GM18868 (cell line): ENCODE data around the gene RAPGEF5.

Source experiments
- ATAC-seq: cut with Tn5 transposase; IDR thresholded peaks from one replicate; pipeline ENCODE4 v1.9.1; 2021; ENCODE audit warnings: mild to moderate bottlenecking, moderate library complexity; ENCODE audit not compliant: unreplicated experiment

The RAPGEF5 gene

DNA sequence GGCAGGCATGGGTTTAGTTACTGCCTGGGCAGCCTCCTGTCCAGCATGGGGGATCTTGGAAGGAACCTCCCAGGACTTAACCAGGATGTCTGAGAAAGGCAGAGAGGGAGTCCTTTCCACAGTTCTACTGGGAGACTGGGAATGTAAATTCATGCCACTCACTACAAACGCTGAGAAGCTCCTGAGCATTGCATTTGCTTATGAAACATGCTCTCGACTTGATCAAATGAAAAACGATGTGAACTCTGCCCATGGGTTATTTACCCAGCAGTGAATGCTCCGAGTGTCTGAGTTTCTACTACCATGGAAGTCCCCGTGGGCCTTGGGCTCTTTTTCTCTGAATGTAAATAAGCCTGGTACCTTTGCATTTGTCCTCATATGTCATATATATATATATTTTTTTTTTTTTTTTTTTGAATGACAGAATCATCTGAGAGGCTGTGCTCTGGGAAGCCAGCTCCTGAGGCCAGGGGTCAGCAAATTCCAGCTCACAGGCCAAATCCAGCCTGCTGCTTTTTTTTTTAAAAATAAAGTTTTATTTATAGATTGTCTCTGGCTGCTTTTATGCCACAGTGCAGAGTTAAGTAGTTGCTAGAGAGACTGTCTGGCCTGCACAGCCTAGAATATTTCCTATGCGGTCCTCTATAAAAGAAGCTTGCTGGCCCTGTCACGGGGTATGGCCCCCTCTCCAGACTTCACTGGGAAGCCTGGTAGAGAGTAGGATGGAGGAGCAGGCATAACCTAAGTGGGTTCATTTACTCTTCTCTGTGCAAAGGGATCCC is 21.4 kb upstream of the RAPGEF5 start:
- peak; percentile 59 for ATAC-seq

DNA sequence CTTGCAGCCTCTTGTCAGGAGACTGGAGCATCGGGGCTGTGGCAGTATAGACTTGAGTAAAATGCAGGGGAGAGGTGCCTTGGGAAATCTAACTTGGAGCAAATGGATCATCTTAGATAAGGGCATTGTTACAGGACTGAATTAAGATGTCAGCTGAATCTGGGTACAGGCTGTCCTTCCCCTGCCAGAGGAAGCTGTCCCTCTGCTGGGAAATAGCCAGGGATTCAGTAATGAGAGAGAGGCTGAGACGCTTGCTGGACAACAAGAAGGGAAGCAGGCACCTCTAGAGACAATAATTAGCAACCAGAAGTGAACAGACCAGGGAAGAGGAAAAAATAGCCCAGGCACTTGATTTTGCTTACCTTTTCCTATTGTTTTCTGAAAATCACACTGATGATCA is 20.7 kb upstream of the RAPGEF5 start:
- ATAC-seq, result no peak

DNA sequence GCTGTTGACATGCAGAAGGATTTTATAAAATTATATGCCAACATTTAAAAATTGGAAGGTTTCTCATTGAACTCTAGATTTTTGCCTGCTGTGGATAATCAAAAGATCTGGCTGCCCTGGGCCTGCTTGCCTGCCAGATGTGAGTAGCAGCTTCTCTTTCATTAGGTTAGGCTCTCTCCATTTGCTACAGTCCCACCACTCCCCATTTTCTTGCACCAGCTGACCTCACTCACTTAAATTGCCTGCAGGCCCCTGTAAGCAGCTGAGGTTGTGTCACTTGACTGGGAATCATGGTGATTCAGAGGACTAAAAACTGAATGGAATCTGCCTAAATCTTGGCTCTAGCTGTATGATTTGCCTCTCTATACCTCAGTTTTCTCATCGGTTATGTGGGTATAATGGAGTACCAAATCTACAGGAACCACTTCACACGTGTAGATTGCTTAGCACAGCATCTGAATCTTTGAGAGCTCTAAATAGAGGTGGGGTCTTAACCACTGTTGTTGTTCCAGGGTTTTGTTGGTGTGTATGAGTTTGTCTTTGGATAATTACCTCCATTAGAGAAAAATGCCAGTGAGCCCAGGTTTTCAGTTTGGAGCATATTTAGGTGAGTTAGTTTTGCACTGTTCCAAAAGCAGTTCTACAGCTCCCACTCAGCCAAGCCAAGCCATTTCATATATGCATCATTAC is 18.6 kb upstream of the RAPGEF5 start:
- no peak for ATAC-seq

DNA sequence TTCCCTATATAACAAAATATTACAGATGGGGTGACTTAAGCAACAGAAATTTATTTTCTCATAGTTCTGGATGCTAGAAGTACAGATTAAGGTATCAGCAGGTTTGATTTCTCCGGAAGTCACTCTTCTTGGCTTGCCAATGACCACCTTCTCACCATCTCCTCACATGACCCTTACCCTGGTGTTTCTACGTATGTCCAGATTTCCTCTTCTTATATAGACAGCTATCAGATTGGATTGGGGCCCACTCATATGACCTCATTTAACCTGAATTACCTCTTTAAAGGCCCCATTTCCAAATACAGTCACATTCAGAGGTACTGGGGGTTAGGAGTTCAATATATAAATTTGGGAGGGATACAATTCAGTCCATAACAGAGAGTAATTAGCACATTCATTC is 17.0 kb upstream of the RAPGEF5 start:
- ATAC-seq, result no peak

DNA sequence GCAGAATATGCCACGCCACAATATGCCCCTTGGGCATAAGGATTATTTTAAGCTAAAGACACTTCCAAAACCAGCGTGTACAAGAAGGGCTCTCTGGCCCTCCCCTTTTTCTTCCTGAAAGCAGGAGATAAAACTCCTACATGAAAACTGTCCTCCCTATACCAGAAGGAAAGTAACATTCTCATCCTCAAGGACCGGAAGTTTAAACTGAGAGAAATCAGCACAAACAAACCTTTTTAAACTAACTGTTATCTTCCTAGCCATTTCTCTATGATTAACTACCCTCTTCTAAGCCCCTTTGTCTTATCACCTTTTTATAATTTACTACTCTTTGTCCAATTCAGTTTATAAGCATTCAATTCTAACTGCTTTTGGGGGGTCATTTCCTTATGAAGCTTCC is 16.4 kb upstream of the RAPGEF5 start:
- no peak for ATAC-seq

DNA sequence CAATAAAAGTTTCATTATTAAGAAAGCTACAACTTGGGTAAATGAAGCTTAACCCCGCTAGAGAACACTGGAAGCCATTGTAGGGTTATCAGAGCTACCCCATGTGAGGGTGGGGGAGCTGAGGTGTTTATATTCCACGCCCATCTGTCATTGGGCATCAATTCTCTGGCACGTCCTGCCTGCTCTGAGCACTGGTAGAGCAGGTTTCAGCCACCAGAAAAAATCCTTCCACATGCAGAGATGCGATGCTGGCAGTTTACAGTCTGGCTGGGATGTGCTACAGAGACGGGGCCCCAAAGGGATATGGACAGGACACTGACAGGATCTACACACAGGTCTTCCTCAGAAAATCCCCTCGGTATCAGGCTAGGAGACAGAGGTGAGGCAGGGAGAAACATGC is 15.9 kb upstream of the RAPGEF5 start:
- no peak for ATAC-seq

DNA sequence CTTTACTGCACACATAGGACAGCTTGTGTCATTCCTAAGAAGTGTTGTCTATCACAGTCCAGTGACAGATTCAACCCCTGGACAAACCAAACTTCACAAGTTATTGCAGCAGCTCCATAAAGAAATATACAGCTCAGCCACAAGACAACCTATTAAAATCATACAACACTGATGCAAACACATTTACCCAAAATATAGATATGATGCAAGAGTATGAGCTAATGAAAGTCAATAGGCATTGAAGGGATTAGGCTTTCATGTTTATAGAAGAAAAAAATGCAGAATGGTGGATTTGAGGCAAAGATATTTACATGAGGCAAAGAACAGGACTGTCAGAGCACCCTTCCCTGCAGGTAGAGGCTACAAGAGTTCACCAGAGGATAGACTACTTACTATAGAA is 14.9 kb upstream of the RAPGEF5 start:
- ATAC-seq, result no peak

DNA sequence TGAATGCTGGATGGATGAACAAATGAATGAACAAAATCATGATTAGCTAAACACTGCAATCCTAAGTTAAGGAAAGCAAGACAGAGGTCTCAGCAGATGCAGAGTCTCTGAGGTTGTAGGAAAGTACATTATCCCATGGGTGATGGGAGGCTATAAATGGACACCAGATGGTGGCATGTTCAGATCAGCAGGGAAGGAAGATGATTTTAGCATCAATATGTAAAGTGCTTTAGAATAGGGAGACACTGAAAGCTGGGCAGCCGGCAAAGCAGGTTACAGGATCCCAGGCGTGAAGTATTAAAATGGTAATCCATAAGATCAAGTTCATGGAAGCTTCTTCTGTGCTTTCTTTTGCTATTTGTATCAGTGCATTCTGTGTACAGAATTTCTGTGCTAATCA is 7.9 kb upstream of the RAPGEF5 start:
- no peak for ATAC-seq

DNA sequence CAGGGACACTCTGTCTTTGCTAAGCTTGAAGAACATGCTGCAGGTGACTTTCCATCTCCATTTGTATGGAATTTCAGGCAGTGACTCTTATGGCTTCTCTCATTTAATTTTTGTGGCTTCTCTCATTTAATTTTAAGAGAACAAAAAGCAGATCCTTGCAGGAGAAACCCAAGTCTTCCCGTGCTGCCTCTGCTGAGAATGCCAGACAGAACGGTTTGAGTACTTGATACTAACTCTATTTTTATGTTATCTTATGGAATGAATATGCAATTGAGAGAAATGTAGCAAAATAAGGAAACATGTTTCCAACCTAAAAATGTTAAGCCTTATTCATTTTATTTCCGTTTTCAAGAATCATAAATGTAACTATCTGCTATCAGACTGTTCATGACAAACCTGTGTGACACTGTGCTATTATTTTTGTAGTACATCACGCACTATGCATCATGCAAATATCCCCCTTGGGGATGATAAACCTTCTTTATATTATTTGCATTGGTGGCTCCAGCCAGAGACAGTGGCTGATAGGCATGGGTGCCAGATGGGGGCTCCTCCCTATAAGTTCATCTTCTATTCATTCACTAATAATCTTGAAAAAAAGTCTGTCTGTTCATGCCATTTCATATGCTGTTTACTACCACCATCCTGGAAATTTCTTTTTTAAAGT is 6.9 kb upstream of the RAPGEF5 start:
- ATAC-seq, result no peak

DNA sequence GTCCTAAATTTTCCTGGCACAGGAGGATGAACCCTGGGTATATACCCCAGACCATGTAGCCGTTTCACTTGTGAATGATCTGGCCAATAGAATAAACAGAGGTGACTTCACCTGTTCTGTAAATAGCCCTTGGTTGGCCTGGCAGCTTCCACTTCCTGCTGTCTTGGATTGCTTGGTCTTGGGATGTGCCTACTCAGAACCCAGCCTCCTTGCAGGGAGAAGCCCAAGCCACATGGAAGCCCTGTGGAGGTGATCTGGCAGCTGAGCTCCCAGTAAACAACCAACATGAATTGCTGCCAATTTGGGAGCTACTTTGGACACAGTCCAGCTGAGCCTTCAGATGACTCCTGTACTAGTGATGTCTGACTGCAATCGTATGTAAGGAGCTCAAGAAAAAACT is 4.8 kb upstream of the RAPGEF5 start:
- ATAC-seq, result no peak

DNA sequence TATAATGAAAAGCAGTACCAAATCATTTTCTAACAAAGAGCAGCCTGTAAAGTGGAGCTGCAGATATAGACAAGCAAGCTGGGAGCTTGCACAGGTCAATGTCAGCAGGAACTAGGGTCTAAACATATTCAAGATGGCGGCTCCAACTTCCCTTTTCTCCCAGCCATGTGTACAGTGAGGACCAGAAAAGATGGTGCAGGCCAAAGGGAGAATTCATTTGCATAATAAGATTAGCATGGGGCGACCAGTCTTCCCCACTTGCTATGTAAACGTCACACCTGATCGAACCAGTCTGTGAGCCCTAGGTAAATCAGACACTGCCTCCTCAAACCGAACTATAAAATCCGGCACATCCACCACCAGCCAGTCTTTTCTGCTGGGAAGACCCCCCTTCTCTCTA is 4.4 kb upstream of the RAPGEF5 start:
- ATAC-seq, result no peak

DNA sequence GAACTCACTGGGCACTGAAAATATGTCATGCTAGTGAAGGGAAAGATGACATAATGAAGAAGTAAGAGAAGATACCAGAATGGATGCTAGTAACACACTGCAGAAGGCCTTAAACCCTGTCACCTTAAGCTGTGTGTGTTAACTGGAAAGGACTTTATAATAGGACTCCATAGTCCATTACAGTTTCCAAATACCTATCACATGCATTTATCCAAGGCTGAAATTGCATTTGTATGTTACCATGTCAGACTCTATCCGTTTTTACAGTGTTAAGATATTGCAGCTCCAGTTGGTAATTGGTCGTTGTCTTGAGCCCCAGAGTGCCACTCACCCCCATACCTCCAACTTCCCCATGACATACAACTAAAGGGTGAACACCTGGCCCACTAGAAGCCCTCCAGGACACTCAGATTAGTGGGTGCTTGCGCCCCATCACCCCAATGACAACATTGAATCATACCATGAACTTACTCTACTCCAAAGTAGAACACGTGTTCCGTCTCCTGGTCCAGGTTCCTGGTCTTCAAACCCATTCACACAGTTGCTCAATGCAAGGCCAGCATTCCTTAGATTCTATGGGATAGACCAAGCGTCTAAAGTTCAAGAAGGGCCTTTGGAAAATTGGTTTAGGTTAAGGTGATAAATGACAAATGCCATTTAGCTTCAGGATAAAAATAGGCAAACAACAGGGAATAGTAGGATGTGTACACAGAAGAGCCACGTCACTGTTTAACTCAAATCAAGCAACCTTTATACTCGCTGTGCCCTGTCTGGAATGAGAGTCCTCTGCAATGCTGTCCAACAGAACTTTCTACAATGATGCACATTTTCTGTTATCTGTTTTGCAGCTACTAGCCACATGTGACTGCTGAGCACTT is 2.1 kb upstream of the RAPGEF5 start:
- no peak for ATAC-seq

DNA sequence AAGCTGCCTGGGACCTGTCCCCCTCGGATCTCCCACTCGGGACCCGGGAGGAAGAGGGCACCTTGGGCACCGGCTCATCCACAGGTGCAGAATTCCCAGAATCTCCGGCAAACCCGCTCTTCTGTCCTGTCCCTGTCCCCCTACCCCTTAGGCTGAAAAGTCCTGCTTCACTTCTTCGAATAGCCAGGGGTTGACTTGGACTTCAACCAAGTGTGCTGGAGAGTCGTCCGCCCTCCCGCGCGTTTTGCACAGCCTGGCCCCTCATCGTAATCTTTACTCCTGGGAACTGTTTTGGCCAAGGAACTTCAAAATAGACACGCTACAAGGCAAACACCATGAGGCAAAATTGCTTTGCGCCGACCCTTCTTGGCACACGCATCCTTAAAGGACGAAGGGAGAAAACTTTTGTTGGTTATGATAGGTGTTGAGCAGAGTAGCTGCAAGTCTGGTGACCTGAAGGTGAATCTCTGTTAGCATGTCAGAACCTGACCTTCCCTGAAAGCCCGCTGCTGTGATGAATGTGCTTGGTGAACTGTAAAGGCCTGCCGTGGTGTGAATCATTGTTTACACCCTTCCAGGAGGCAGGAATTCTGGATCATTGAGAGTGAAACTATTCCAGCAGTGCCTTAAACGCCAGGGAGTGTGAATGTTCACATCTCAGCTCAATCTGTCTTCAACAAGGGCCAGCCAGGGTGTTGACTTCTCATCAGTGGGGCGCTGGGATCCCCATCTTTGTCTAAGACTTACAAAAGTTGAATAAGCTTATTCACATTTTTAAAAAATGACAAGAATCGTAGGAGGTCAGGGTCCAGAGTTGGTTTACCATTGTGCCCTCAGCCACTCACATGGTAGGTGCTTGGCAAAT is 589 bp upstream of the RAPGEF5 start:
- no peak for ATAC-seq

DNA sequence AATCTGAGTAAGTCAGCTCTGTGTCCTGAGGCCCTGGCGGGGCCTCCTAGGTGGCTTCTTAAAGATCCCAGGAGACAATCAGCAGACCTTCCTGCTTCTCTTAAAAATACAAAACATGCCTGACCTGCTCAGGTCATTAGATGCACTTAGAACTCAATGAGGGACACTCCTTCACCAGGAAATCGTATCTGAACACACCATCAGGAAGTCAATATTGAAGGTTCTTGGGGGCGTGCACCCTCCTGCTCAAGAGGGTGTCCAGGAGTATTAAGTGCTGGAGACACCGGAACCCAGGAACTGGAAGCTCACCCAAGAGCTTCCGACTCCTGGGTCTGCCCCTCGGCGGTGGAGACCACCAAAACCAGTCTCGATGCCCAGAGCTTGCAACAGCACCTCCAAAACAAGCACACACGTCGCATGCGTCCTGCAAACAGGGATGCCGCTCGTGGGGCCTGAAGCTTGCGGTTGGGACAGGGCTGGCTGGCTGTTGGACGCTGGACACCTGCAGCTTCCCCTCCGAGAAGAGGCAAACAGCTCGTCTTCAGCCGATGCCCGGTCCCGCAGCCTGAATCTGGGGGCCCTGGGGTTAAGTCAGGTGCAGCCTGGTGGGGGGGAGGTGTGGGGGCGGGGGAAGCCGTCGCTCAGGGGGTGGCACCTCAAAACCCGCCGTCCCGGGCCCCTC is 803 bp downstream of the RAPGEF5 start:
- ATAC-seq, result peak; percentile 20

DNA sequence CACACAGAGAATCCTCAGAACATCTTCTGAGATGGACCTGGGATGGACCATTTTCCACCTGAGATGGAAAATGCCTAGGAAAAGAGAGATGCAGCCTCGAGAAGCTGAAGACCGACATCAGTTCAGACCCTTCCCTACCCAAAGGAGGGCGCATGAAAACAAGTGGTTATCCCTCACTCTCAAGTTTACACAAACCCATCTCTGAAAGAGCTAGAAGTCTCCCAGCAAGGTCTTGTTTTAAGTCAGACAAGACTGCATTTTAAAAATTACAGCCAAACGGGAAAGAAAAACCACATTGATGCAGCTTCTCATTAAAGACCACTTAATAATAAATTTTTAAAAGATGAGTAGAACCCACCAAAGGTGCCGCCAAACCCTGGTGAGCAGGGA is 1.3 kb downstream of the RAPGEF5 start:
- ATAC-seq, result no peak

DNA sequence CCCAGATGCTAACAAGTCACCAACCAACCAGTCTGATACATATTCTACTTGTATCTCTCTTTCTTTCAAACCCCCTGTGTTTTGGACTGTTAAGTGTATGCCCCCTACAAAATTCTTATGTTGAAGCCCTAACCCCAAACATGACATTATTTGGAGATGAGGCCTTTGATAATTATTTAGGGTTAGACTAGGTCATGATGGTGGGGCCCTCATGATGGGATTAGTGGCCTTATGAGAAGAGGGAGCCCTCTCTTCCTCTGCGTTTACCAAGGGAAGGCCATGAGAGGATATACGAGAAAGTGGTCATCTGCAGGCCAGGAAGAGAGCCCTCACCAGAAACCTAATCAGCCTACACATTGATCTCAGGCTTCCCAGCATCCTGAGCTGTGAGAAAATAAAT is 2.5 kb downstream of the RAPGEF5 start:
- no peak for ATAC-seq

DNA sequence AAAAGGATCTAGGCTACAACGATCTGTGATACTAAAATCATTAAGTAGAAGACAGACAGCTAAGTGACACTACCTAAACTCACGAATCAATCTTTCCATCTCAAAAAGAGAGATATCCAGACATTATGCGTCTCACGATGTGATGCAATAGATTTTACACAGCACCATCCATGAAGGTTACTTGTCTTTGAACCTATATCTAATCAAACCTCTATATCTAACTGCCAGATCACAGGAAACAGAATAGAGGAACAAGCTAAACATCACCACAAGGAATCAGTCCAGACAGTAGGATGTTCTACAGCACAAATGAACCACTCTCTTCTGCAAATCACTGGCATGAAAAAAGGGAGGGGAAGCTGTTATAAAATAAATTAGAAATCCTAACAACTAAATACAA is 4.1 kb downstream of the RAPGEF5 start:
- no peak for ATAC-seq

DNA sequence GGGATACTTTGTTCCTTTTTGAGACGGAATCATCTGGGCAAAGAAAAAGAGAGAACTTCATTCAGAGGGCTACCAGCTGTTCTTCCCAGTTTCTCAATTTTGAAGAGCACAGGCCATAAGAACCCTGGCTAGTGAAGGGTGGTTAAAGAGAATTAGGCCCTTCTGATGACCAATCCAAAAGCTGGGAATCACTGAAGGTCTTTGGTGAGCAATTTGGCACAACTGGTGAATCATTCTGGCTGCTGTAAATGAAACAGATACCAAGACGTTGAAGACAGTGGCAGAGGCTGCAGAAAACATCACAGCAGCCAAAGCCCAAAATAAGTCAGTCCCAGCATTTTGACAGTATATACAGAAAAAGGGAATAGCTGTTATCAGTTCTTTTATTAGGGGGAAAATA is 5.1 kb downstream of the RAPGEF5 start:
- peak; percentile 9 for ATAC-seq

DNA sequence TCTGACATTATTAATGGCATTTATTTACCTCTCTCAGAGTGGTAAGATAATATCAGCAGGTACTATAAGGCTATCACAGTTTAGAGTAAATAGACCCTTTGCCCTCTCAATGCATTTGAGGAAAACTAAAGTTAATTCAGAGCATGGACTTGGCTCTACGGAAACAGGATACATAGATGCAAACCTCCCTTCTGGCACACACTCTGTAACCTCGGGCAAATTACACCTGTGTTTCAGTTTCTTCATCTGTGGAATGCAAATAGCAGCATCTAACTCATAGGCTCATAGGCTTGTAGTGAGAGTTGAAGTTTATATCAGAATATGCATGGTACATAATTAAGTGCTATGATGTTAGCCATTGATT is 5.6 kb downstream of the RAPGEF5 start:
- ATAC-seq, result peak; percentile 76
